IPS-11a (cell line): ENCODE results near the gene CFHR4.
"Not testable (repeated sequence)": the region's sequence is repeated elsewhere in the genome, so short reads cannot be mapped to it uniquely, and the experiment has no call there.

Experiments used
- H3K4me3 ChIP-seq: one replicate; pipeline ENCODE4 v1.5.1; 2013; ENCODE audit warnings: low read depth, low read length, control low read depth

Gene CFHR4

GRCh38 chr1:196887515-196888239, at the start of gene CFHR4:
CFHR4 (plus strand) TSS chr1:196888052; CDS start chr1:196888151, 99 bp downstream.
- H3K4me3 ChIP-seq, result no peak within 1 kb of the TSS

- H3K4me3 ChIP-seq, result not testable (repeated sequence)
Observed at GRCh38 chr1:196849613-196850492, 38.0 kb upstream of the CFHR4 start.

GRCh38 chr1:196856053-196856452, 31.8 kb upstream of the CFHR4 start:
- H3K4me3 ChIP-seq, result no peak overlapping the region

GRCh38 chr1:196857188-196857587, 30.7 kb upstream of the CFHR4 start:
- H3K4me3 ChIP-seq, result no peak overlapping the region

GRCh38 chr1:196858811-196859210, 29.0 kb upstream of the CFHR4 start:
- H3K4me3 ChIP-seq, result no peak overlapping the region

GRCh38 chr1:196860323-196860884, 27.4 kb upstream of the CFHR4 start:
- no peak overlapping the region for H3K4me3 ChIP-seq

- no peak overlapping the region for H3K4me3 ChIP-seq
Observed at GRCh38 chr1:196861429-196861828, 26.4 kb upstream of the CFHR4 start.

- H3K4me3 ChIP-seq, result no peak overlapping the region
Observed at GRCh38 chr1:196866974-196867373, 20.9 kb upstream of the CFHR4 start.

GRCh38 chr1:196873385-196873784, 14.5 kb upstream of the CFHR4 start:
- no peak overlapping the region for H3K4me3 ChIP-seq

- no peak overlapping the region for H3K4me3 ChIP-seq
Observed at GRCh38 chr1:196875935-196876334, 11.9 kb upstream of the CFHR4 start.

GRCh38 chr1:196877964-196878363, 9.9 kb upstream of the CFHR4 start:
- no peak overlapping the region for H3K4me3 ChIP-seq

- not testable (repeated sequence) for H3K4me3 ChIP-seq
Observed at GRCh38 chr1:196886560-196886959, 1.3 kb upstream of the CFHR4 start.

- no peak overlapping the region for H3K4me3 ChIP-seq
Observed at GRCh38 chr1:196890668-196891067, 2.8 kb downstream of the CFHR4 start.

- no peak overlapping the region for H3K4me3 ChIP-seq
Observed at GRCh38 chr1:196891251-196891650, 3.4 kb downstream of the CFHR4 start.

GRCh38 chr1:196896355-196896754, 8.5 kb downstream of the CFHR4 start:
- H3K4me3 ChIP-seq, result no peak overlapping the region

GRCh38 chr1:196897158-196897828, 9.4 kb downstream of the CFHR4 start:
- H3K4me3 ChIP-seq, result no peak overlapping the region

- no peak overlapping the region for H3K4me3 ChIP-seq
Observed at GRCh38 chr1:196902344-196902743, 14.5 kb downstream of the CFHR4 start.

- H3K4me3 ChIP-seq, result no peak overlapping the region
Observed at GRCh38 chr1:196910215-196910614, 22.4 kb downstream of the CFHR4 start.

- H3K4me3 ChIP-seq, result not testable (repeated sequence)
Observed at GRCh38 chr1:196912283-196912682, 24.4 kb downstream of the CFHR4 start.

- not testable (repeated sequence) for H3K4me3 ChIP-seq
Observed at GRCh38 chr1:196926839-196927238, 39.0 kb downstream of the CFHR4 start.

- H3K4me3 ChIP-seq, result not testable (repeated sequence)
Observed at GRCh38 chr1:196932853-196933252, 45.0 kb downstream of the CFHR4 start.
